T-helper 1 cell treated with Interleukin-12 subunit alpha and Interleukin-12 subunit beta and Interleukin-4 antibody, amounts not matched to agents 30 ng/mL and 1 ng/mL, for 36 hours (primary cell): ENCODE results near the gene LRRC28. TPM values are rescaled to one million over a fixed set of nuclear protein-coding genes. Genes with fewer than 3 reads are reported as not detected.

ENCODE experiments used
- intact Hi-C: fragments of 100-400 bp; cut with micrococcal nuclease; formaldehyde crosslinking; loops from one replicate; pipeline ENCODE4 v1.15.1; 2024
- total RNA-seq: library from RNA; stranded (reverse); gene quantifications from 2 replicates; pipeline ENCODE4 v1.2.3, GENCODE V29; 2022

LRRC28 gene
- total RNA-seq, 1 donor from 2014 or later = 20.8 TPM

DNA sequence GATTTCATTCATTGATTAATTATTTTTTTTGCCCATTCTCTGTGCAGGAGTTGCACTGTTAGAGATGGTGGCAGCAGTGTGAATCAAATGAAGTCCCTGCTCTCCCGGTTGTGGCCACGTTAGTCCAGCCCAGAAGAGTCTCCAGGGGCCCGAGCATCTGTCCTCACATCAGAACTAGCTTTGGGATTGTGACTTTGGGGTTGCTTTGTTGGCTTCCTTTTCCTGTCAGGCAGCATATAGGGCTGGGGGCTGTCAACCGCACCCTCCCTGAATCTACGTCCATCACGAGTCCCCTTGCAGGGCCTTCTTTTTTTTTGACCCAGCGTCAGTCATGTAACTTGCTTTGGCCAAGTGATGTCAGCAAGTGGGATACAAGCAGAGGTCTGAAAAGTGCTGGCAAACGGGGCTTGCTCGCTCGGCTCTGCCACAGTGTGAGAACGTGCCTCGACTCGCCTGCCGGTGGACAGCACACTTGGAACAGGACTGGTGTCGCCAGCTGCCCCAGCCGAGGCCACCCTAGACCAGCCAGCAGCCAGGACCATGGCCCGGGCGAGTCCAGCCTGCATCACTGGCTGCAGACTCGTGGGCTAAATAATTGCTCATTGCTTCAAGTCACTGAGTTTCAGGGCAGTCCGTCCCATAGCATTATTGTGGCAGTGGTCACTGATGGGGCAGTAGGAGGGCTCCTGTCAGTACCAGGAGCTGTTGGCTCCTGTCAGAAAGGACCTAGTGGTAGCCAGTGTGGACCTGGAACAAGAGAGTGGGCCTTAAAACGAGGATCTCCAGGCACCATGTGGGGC, 162.9 kb downstream of the LRRC28 start:
- intact Hi-C loops = no loop called here

DNA sequence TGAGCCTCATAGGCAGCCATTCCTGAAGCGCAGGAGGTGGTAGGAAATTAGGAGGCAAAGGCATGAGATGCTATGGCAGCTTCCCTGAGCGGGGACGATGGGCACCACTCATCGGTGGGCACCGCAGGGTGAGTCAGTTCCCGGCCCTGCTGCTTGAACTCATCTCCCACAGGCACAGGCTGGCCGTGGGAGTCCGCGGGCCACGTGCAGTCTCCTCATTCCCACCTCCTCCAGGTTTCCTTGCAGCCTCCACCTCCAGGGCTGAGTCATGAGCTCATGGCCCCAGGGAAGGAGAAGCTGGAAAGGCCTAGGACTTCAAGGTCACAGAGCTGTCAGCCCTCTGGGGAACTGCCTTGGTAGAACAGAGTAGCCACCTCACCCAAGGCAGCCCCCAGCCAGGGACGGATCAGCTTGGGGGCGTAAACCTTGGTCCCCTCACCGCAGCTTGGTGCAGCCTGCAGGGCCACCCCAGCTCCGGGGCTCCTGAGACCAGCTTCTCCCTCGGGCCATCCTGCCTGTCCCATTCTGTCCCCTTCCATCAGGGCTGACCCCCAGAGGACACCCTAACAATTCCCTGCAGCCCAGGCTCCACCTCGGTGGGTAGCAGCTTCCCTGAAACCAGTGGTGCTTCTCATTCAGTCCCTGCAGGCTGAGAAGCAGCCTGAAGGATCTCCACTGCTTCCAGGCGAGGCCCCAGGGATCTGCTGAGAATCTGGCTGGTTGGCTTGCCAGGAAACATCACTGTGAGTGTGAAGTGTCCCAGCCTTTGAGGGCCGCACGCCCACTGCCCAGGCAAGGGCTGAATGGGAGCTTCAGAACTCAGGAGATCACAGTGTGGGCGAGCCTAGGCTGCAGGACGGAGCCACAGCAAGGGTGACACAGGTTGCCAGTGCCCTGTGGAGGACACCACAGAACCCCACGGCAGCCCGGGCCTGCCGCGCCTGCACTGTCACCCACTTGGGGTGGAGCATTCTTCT, 163.8 kb downstream of the LRRC28 start:
- intact Hi-C loops = no loop called here

DNA sequence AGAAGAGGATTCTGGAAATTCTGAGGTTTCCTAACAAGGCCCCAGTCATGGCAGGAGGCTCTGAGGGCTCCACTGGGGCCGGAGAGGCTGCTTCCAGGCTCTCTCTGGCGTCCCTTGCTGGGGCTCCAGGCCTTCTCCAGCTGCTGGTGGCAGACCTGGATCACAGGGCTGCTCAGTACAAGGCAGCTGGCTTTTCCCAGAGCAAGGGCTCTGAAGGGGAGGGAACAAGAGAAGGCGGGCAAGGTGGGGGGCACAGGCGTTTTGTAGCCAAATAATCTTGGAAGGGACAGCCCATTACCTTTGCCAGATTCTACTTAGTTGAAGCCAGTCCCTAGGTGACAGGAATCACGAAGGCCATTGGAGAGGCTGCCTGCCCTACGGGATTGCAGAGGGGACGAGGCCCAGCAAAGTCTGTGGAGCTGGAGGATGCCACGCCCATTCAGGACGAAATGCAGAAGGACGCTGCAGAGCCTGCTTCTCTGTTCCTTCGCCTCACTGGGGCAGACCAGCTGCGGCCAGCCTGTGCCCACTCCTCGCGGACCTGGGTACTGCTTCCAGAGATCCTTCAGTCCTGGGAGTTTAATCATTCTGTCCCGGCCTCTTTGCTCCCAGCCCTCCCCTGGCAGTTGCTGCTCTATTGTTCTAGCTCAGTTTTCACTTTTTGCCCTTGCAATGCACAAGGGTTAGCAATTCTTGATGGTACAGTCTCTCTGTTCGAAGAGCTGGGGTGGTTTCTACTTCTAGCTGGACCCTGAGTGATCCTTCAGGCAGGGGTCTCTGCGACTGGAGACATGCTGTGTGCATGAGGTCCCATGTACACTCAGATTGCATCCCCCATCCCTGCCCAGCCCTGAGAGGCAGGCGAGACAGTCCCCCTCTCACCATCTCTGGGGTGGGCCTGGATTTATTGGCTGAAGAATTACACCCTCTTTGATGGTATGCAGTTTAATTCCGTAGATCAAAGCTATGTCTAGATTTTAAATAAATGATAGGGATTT, 165.2 kb downstream of the LRRC28 start:
- intact Hi-C loops = no loop called here

DNA sequence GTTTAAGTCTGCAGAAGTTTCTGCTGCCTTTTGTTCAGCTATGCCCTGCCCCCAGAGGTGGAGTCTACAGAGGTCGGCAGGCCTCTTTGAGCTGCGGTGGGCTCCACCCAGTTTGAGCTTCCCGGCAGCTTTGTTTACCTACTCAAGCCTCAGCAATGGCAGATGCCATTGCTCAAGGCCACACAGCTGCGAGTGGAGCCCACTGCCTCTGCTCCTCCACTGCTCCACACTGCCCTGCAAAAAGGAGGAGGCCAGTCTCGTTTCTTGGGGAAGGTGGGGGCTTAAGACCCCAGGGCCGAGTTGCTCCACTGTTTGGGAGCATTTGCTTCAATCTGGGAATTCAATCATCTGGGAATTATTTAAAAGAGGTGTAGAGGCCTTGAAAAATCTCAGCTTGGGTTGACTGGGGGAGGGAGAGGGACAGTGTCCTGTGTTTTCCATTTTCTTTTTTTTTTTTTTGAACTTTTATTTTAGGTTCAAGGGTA, 169.9 kb downstream of the LRRC28 start:
- intact Hi-C loops = loop anchor here (1.0 to 5.0 kb wide), 5 partner anchors 34 to 286 kb away; partner anchors contain the start of genes LRRC28 and MEF2A

DNA sequence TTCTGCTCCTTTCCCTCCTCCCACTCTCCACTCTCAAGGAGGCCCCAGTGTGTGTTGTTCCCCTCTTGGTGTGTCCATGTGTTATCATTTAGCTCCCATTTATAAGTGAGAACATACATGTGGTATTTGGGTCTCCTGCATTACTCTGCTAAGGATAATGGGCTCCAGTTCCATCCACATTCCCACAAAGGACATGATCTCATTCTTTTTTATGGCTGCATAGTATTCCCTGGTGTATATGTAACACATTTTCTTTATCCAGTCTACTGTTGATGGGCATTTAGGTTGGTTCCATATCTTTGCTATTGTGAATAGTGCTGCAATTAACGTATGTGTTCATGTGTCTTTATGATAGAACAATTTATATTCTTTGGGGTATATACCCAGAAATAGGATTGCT, 170.5 kb downstream of the LRRC28 start:
- intact Hi-C loops = loop anchor here (1.0 to 5.0 kb wide), 5 partner anchors 34 to 286 kb away; partner anchors contain the start of genes LRRC28 and MEF2A

DNA sequence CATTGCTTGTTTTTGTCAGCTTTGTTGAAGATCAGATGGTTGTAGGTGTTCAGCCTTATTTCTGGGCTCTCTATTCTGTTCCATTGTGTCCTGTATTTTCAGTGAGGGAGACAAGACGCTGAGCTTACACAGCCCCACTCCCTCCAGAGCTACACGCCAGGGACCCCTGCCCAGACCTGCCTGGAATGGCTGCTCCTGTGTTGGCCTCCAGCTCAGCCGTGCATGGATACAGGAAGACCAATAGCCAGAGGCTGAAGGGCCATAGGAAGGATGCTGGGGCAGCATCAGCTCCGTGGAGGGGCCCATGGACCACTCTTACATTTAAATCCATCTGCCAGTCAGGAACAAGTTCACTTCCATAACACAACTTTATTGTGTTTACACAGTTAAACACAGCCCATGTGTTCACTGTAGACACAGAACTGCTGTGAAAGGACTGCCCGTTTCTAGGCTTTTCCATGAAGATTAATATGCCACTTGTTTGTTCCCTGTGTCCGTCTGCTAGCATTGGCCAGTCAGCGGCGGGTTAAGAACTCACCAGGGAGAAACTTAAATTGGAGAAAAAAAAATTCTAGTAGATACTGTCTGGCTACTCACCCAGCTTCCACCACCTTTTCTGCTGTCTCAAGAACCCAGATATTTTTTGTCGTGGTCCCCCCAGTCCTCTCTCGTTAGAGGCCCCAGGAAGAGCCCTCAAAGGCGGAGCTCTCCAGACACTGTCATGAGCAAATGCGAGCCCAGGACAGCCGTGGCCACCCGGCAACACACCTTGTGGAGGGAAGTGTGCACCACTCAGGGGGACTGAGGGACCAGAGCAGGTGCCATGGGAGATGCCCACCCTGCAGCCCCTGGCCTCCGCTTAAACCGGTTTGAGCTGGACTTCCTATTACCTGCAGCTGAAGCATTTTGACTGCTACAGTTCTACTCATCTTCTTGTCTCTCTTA, 172.2 kb downstream of the LRRC28 start:
- intact Hi-C loops = loop anchor here (5.0 kb wide), 3 partner anchors 36 to 144 kb away; partner anchors contain the start of gene MEF2A

DNA sequence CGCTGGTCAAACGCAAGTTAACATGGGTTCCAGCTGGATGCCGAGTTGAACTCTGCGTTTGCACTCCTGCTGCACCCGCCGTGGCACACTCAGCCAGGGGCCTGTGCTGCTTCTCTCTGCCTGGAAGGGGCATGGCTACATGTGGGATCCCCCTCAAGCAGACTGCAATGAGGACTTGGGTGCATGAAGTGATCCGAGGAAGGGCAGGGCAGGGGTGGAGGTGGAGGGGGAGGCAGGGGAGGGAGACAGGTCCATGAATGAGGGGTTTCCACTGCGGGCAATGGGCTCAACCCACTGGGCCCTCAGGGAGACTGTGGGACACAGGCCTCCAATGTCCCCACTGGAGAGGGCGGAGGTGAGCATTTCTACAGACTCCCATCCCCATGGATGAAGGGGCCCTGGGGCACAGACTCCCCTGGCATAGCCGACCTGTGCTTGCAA, 172.9 kb downstream of the LRRC28 start:
- intact Hi-C loops = loop anchor here (5.0 kb wide), 3 partner anchors 37 to 143 kb away; partner anchors contain the start of gene MEF2A

DNA sequence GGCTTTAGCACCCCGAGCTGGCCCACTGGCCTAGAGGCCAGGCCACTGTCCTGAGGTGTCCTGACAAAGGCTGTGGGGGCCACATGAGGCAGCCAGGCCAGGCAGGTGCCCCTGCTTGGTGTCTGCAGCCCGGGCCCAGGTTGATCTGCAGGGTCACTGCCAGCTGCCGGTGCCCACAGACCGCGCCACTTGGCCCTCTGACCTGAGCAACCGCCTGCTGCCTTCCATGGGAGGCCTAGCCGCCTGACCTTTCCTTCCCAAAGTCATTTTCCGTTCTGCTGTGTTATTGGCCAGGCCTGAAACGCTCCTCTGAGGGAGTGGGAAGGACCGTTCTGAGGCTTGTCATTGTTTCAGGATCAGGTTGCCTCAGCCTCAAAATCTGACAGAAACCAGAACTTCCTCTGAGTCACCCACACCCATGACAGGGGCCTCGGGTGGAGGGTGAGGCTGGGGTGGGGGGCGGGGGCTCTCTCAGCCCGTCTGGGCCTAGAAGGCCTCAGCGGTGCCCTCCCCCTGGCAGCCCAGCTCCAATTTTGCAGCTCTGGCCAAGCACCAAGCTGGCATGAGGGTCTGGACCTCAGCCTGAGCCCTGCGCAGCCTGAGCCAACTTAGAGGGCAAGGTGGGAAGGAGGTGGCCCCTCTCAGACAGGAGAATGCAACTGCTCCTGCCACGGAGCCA, 173.8 kb downstream of the LRRC28 start:
- intact Hi-C loops = loop anchor here (1.0 to 5.0 kb wide), 5 partner anchors 19 to 143 kb away; partner anchors contain the start of gene MEF2A

DNA sequence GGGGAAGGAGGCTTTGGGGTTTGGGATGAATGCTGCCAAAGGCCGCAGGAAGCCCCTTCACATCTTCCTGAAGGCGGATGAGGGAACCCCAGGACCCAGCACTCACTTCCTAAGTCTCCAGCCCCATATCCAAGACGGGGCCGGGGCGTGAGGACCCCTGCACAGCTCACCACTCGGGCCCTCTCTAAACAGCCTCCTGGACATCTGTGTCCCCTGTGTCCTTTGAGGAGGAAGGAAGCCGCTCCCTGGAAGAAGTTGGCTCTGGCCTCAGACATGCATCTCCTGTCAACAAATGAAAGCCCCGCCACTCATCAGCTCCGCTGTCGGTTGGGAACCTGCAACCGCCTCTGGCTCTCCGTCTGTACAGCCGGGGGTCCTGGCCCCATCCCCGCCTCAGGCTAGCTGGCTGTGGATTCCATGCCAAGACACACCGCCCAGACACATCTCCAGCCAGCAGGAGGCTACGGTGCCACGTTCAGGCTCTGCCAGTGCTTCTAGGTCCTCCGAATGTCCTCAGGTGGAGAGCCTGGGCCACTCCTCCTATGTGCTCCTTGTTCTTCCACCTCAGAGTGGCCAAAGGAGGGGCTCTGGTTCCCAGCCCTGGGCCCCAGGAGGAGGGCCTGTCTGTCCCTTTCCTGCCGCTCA, 174.5 kb downstream of the LRRC28 start:
- intact Hi-C loops = loop anchor here (1.0 to 5.0 kb wide), 2 partner anchors 19 to 143 kb away; no protein-coding TSS in a partner anchor

DNA sequence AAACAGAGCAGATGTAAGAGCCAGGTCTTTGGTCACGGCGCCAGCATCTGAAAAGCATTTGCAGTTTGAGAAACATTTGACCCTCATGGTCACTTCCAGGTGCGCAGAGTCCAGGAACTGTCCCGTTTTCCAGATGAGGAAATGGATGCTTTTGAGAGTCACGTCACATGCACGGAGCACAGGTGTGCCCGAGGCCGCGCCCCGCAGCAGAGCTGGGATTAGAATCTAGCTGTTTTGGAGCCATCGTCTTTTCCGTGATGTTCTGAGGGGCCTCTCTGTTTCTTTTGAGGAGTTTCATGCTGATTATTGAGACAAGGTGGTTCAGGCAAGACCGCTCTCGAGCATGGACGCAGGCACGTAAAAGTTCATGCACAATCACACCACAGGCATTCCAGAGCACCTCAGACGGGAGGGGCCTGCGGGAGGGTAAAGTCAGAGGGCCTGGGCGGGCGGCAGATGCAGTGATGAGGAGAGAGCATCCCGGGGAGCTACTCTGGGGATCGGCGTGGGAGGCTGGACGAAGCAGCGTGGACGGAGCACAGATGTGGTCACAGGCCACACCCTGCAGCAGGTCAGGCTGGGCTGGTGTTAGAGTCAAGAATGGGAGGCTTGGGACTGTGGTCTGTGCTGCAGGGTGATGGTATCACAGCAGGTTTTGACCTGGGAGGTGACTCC, 175.3 kb downstream of the LRRC28 start:
- intact Hi-C loops = loop anchor here (5.0 kb wide), 1 partner anchor 144 kb away; no protein-coding TSS in a partner anchor

DNA sequence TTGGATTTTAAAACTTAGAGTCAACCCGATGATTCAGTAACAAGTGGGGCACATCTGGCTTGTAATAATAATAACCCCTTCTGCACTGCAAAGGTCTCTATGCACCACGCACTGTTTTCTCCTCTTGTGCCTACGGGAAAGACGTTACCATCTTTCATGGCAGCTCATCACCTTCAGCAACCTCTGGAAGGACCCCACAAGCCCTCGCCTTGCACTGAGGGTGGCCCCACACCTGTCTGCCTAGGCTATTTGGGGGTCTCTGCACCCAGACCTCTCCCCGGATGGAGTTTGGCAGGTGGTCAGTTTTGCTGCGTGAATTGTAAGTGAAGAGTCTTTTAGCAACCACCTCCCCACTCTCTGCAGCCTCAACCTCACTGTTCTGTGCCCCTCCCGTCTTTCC, 175.9 kb downstream of the LRRC28 start:
- intact Hi-C loops = loop anchor here (5.0 kb wide), 1 partner anchor 145 kb away; no protein-coding TSS in a partner anchor

DNA sequence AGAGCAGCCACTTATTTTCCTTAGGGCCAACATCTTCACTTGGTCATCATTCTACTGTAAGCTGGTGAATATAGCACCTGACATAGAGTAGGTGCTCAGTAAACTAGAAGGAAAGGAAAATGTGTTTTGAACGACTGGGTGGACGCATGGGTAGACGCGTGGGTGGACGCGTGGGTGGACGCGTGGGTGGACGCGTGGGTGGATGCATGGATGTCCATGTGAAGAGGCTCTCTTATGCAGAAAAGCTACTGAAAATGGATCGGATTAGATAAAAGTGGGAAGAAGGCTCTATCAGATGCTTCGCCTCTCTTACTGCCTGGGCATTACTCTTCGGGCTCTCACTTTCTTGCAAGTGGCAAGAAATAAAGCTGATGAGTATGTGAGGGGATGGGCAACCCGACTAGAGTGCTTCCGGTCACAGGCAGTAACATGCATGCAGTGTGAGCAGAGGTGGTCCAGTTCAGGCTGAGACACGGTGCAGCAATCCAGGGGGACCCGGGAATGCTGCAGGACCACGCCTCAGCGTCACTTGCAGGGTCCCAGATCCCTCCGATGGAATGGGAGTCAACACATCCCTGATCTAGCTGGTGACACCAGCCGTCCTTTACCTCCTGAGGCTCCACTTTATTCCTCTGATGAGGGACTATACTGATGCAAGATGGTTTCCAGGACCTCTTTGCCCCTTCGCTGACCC, 176.5 kb downstream of the LRRC28 start:
- intact Hi-C loops = loop anchor here (5.0 kb wide), 1 partner anchor 146 kb away; no protein-coding TSS in a partner anchor

DNA sequence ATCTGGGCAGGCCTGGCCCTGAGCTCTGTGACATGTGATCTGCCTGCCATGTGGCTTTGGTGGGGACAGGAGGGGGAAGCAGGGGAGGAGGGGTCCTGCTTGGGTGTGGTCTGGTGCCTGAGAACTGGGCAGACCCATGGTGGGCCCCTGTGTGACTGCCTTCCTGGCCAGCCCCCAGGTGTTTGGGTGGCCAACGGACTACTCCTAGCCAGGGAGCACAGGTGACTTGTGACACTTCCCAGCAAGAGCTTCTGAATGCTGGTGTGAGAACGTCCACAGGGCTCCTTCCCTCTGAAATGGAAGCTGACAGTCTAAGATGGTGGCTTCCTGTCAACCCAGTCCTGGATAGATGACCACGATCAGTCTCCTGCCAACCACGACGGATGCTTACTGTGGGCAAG, 178.4 kb downstream of the LRRC28 start:
- intact Hi-C loops = loop anchor here (5.0 kb wide), 1 partner anchor 147 kb away; no protein-coding TSS in a partner anchor

DNA sequence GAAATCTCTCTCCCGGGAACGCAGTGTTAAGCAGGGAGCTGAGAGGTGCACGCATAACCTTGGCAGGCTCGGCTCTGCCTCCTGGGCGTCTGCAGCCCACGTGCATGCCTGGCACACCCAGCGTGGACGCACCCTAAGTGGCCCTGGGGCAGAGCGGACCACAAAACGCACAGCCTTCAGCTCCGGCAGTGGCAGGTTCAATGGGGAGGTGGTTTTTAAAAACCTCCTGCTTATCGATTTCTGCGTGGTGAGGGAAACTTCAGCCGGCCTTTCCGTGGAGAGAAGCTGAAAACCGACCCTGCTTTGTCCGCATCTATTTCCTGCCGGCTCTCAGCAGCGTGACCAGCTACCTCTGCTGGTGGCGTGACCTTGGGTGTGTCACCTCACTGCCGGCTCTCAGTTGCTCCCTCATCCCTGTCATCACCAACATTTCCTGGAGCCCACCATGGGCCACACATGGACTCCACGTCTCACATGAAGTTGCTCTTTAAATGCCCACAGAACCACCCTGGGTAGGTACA, 179.7 kb downstream of the LRRC28 start:
- intact Hi-C loops = no loop called here

DNA sequence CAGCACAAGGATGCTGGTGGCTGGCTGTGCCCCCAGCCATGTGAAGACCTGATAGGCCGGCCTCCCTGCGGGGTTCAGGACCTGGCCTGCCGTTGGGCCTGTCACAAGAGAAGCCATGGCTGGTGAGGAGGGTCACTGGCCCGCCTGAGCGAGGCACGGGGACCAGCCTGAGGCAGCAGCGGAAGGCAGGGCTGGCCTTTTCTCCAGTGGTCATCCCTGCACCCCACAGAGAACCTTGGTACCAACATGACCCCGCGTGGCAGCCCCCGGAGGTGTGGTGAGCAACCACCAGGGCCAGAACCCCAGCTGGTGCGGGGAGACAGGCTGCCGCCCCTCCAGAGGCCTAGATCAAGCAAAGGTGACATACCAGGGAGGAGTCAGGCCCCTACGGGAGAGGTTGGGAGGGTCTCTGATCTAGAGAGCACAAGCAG, 180.4 kb downstream of the LRRC28 start:
- intact Hi-C loops = no loop called here
